T-helper 2 cell treated with Interferon-gamma antibody and Interleukin-4, amounts not matched to agents 100 ng/mL and 5 ng/mL, for 36 hours (primary cell): ENCODE results near the gene CRAT. TPM values are rescaled to one million over a fixed set of nuclear protein-coding genes. Genes with fewer than 3 reads are reported as not detected.
"Not testable (repeated sequence)": the region's sequence is repeated elsewhere in the genome, so short reads cannot be mapped to it uniquely, and the experiment has no call there.

Experiments
- intact Hi-C: fragments of 100-400 bp; cut with micrococcal nuclease; formaldehyde crosslinking; loops from one replicate; pipeline ENCODE4 v1.15.1; 2023
- total RNA-seq: library from RNA; stranded (reverse); gene quantifications from 2 replicates; pipeline ENCODE4 v1.2.3, GENCODE V29; 2022

CRAT gene
- total RNA-seq, 1 donor from 2014 or later, result 14.0 TPM

DNA sequence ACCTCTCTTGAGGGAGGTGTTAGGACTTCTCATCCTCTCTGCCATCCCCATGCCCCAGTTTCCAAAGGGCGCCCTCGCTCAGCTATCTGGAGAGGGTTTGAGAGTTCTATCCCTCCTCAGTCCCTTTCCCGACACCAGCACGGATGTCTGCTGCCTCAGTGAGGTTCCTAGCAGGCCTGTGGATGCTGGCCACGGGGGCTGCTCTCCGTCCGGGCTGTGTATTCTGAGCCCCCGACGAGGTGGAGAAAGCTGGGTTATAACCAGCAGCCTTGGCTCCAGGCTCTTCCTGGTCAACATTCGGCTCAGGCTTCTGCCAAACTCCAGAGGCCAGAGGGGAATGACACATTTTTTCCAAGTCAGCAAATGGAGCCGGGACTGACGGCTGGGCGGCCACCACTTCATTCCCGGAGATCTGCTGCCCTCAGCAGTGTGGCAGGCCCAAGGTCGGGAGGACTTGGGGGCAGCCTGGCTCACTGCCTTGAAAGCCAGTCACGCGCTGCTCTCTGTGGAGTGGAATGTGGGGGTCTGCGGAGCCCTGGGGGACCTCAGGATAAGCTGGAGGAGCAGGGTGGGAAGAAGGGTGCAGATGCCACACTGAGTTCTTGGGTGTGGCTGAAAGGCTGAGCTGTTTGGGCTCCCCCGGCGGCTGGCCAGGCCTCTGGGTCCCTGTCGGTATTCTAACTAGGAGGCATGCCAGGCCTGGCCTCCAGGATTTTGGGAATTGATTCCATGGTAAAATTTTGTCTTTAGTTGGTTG lies 28.1 kb upstream of the CRAT start:
- intact Hi-C loops, result loop anchor here (1.0 kb wide), 2 partner anchors 36 to 486 kb away; no protein-coding TSS in a partner anchor

DNA sequence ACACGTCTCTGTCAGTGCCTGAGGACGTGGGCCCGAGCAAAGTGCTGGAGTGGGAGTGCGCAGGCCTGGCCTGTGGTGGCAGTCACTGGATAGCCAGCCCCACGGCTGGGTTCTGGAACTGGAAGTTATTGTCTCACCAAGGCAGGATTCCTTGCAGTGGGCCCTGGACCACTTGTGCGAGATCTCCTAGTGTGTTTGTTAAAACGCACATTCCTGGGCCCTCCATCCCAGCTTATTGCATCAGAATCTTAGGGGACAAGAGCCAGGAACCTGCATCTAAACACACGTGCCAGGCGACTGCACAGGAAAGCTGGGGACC lies 27.5 kb upstream of the CRAT start:
- intact Hi-C loops, result no loop called here

DNA sequence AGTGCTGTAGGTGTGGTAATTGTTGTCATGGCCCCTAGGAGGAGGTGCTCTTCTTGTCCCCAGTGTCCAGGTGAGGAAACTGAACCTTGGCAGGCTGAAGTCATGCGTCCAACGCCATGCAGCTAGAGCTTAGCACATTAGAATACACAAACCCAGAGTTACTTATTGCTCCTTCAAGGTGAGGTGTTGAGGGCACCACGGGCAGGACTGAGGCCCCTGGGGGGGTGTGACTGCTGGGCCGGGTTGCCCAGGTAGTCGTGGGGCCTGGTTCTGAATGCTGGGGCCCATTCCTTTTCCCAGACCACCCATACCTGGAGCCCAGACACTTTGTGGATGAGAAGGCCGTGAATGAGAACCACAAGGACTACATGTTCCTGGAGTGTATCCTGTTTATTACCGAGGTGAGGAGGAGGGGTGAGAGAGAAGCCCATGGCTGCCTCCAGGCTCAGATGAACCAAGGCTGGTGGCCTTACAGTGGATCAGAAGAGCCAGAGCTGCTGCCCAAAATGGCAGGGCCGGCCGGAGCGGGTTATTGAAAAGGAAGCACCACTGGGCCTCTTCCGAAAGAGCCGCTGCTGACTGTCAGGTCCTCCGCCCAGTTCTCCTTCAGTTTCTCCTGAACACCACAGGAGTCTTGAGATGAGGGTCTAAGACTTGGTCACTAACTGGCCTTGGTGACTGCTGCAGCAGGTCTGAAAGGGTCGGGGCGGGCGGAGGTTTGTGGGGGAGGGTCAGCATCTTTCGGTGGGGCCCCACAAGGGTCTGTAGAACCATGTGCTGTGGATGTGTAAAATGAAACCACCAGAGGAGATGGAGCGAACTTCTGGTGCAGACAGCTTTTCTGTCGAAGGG lies 26.9 kb upstream of the CRAT start:
- intact Hi-C loops, result no loop called here

DNA sequence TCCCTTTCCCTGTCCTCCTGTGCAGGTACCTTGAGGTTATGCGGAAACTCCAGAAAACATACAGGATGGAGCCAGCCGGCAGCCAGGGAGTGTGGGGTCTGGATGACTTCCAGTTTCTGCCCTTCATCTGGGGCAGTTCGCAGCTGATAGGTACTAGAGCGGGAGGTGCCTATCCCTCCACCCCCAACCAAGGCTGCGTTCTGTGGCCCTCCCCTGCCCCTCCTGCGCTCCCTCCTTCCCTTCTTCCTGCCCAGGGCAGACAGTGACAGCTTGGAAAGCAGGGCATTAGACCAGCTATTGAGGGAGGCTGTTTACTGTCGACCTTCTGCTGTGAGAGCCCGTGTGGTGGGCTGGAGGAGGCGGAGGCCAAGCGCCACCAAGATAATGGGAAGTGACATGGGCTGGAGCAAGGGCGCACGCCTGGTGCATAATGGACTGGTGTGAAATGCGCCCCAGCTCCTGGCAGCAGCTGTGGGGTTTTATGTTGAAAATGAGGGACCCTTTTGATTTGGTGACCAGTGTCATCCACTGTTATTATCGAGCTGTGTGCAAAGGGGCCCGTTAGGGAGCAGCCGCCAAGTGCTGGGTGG lies 25.9 kb upstream of the CRAT start:
- intact Hi-C loops, result no loop called here

DNA sequence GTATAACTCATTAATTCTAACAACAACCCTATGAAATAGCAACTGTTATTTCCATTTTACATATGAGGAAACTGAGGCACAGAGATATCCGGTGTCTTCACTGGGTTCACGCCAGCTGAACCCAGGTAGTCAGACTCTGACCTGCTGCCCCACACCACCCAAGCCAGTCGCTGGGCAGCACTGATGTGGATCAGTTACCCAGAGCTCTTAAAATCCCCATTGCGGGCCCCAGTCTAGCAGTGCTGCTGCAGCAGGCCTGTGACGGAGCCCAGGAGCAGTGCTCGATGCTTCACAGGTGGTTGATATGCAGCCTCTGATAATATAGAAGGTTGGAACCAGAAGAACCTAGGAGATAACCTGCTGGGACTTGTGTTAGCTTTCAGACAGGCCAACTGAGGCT lies 24.9 kb upstream of the CRAT start:
- intact Hi-C loops, result no loop called here

DNA sequence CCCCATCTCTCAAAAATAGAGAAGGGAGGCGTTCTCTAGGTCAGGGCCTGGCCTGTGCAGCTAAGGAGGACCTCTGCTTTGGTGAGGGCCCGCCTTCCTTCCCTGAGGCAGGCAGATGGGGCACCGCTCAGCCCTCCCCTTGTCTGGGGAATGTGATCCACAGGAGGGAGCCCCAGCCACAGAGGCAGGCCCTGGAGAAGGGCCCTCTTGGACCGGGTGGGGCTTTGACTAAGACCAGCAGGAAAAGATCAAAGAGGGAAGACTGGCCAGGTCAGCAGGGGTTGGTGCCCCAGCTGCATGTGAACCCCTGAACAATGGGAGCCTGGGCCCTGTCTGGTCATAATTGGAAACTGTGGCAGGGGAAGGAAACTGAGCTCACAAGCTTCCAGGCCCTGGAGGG lies 22.5 kb upstream of the CRAT start:
- intact Hi-C loops, result no loop called here

DNA sequence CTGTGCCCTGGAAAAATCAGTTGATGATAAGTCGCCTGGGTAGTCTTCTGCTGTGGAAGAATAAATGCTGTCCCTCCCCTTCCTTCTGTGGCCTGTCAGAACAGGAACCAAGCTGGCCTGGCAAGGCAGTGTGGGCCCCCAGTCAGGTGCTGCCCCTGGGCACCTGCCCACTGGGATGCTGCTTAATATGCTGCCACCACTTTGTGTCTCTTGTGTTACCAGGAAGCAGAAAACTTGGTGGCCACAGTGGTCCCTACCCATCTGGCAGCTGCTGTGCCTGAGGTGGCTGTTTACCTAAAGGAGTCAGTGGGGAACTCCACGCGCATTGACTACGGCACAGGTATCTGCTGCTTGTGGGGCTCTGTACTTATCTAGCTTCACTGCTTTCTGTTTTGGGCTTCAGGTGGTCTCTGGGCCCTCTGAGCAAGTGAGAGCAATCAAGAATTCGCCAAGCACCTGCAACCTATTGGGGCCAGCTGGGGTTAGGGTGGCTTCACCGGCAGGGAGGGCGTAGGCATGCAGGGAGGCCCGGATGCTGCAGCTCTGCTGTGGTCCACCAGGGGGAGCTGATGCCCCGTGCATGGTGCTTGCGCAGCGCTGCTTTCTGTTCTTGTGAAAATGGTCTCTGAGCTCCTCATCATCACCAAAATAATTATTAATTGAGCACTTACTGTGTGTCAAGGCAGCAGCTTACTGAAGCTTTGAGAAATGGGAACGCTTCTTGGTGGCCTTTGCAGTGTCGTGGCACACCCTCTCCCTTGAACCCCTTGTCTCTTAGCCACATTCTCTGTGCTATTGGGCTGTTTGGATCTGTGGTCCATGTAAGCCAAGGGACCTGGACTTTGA lies 20.9 kb upstream of the CRAT start:
- intact Hi-C loops, result loop anchor here (2.0 kb wide), 1 partner anchor 653 kb away; no protein-coding TSS in a partner anchor

DNA sequence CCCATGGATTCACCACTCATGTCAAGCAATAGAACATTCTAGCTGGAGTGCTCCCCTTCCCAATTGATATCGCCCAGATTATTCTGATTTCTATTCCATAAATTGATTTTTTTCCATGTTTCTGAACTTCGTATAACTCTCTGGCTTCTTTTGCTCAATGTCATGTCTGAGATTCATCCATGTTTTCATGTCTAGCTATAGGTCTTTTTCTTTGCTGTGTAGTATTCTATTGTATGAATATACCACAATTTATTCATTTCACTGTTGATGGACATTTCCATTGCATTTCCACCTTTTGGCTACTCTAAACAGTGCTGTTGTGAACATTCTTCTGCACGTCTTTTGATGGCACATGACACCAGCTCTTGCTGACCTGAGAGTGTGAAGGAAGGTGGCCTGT lies 20.2 kb upstream of the CRAT start:
- intact Hi-C loops, result loop anchor here (2.0 kb wide), 1 partner anchor 654 kb away; no protein-coding TSS in a partner anchor

DNA sequence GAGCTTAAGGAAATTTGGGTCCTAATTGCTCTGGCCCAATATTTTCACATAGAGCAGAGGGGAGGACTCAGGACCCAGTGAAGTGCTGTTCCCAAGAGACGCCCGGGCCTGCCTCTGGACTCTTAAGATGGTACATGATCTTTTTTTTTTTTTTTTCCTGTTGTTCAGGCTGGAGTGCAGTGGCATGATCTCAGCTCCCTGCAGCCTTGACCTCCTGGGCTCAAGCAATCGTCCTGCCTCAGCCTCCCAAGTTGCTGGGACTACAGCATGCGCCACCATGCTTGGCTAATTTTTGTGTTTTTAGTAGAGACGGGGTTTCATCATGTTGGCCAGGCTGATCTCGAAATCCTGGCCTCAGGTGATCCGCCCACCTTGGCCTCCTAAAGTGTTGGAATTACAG lies 19.7 kb upstream of the CRAT start:
- intact Hi-C loops, result loop anchor here (2.0 kb wide), 1 partner anchor 655 kb away; no protein-coding TSS in a partner anchor

DNA sequence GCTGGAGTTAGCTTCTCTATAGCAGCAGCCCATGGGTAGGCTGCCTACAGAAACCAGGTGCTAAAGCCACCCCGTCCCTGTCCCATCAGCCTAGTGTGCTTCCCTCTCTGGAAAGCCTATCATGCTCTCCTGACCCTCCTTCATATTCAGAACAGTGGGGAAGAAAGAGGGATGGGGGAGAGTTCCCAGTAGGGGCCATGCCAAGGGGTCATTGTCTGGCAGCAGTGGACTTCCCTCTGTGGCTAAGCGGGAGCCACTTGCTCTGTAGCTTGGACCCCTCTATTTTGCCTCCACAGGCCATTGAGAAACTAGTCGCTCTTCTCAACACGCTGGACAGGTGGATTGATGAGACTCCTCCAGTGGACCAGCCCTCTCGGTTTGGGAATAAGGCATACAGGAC lies 18.1 kb upstream of the CRAT start:
- intact Hi-C loops, result no loop called here

DNA sequence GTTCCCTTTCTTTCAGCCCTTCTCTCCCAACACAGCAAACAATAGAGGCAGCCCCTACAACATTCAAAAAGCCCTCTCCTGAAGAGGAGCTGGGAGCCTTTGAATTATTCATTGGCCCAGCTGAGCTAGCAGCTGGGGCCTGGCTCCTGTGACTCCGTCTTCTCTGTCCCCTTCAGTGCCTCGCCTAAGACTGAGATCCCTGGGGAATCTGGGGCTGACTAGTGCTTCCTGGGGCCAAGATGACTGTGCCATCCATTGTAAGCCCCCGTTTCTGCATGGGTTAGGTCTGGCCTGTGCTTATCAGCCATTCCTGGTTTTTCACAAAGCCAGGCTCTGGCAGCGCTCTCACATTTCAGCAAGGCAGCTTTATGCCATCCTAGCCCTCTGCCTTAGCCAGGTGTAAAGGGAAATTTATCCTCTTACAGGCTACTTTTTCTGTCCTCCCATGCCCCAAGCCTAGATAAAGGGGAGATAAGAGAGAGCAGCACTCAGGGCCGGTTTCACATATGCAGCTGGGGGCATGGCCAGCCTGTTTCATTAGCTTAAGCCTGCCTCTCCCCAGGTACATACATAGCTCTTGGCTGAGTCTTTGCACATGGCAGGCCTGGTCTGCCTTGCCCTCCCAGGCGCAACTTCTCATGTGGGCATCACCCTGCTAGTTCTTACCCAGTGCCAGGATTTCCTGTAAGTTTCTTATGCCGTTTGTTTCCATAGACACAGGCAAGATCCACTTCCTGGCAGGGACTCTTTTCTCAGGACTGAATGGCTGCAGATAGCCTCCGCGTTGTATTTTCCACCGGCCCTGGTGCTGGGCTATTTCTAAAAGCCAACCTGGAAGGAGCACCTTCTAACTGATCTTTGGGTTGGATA lies 16.4 kb upstream of the CRAT start:
- intact Hi-C loops, result no loop called here

DNA sequence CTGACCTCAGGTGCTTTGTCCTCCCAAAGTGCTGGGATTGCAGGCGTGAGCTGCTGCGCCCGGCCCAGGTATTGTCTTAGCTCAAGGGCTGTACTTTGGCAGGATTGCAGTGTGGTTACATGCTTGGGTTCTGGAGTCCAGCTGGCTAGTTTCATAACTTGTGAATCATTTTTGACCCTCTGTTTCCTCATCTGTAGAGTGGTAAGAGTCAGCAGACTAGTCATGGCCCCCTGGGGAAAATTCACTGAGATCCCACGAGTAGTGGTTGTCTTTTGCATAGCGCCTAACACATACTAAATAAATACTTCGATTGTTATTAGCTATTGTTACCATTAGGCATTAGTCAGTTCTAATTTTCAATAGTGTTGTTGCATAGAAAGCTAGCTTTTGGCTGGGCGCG lies 14.9 kb upstream of the CRAT start:
- intact Hi-C loops, result no loop called here

DNA sequence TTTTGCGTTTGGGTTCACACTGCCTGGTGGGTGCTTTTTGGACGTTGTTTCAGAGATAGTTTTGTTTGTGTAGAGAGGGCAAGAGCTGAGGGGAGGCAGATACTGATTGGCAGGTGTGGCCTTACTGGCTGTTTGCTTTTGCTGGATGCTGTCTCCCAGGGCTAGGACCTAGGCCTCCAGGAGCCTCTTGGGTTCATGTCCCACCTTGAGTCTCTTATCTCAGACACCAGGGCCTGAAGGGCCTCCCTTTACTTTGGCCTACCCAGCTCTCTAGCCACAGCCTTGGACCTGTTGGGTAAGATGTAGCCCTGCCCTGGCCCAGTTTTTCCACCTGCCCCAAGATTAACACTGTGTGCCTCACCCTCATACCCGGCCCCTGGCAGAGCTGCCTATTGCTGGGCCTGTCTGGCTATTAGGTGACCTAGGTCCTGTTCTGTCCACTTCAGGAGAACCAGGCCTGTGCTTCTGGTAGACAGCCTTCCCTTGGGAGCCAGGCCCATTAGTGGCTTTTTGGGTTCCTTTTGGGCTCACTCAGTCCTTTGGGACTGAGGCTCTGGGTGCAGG lies 14.0 kb upstream of the CRAT start:
- intact Hi-C loops, result no loop called here

DNA sequence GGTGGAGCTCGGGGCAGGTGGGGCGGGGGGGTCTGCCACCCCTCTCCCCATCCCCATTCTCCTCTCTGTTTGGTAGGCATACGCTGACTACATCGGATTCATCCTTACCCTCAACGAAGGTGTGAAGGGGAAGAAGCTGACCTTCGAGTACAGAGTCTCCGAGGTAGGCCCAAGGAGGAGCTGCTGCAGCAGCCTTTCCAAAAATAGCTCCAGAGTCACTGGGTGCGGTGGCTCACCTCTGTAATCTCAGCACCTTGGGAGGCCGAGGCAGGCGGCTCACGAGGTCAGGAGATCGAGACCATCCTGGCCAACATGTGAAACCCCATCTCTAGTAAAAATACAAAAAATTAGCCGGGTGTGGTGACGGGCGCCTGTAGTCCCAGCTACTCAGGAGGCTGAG lies 12.4 kb upstream of the CRAT start:
- intact Hi-C loops, result not testable (repeated sequence)

DNA sequence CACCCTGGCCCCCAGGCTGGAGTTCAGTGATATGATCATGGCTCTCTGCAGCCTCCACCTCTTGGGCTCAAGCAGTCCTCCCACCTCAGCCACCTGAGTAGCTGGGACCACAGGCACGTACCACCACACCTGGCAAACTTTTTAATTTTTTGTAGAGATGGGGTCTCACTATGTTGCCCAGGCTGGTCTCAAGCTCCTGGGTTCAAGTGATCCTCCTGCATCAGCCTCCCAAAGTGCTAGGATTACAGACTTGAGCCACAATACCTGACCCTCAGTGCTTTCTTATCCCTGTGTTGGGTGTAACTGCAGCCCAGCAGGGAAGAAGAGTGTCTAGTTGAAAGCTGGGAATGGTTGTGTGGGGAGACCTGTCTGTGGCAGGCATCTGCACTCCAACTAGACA lies 11.5 kb upstream of the CRAT start:
- intact Hi-C loops, result no loop called here

DNA sequence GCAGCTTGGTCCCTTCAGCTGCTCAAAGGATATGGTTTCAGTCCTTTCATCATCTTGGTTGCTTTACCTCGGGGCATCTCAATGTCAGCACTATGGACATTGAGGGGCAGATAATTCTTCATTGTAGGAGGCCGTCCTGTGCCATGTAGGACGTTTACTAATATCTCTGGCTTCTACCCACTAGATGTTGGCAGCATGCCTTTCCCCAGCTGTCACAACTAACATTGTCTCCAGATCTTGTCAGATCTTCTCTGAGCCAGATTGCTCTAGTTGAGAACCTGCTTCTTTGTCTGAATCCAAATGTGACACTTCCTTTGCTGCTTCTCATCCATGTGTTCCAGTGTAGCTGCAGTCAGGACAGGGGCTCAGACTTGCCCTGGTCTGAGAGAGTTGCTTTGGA lies 10.9 kb upstream of the CRAT start:
- intact Hi-C loops, result no loop called here

DNA sequence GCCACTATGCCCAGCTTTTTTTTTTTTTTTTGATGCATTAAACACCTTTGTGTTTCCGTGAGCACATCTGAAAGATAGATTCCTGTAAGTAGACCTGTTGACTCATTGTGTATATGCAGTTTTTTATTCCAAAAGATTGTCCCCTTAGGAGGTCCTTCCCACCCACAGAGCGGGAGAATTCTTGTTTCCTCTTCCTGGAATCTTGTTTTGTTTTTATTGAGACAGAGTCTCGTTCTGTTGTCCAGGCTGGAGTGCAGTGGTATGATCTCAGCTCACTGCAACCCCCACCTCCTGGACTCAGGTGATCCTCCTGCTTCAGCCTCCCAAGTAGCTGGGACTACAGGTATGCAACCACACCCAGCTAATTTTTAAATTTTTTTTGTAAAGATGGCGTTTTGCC lies 8.2 kb upstream of the CRAT start:
- intact Hi-C loops, result loop anchor here (10.0 kb wide), 1 partner anchor 1724 kb away; the partner anchor contains the start of gene SLC2A8

DNA sequence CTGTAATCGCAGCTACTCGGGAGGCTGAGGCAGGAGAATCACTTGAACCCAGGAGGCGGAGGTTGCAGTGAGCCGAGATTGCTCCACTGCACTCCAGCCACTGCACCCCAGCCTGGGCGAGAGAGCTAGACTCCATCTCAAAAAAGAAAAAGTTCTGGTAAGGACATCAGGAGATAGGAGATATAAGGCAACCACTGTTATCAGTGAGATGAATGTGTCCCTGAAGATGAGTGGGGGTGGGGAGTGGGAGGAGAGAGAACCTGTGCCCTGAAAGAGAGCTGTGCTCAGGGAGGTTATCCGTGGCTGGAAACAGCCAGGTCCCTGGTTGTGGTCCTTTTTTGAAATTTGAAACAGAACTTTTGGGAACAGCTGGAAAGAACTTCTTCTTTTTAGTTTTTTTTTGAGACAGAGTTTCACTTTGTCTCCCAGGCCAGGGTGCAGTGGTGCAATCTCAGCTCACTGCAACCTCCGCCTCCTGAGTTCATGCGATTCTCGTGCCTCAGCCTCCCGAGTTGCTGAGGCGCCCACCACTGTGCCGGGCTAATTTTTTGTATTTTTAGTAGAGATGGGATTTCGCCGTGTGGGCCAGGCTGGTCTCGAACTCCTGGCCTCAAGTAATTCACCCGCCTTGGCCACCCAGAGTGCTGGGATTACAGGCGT lies 3.2 kb upstream of the CRAT start:
- intact Hi-C loops, result loop anchor here (5.0 to 10.0 kb wide), 2 partner anchors 231 to 1719 kb away; partner anchors contain the start of genes KYAT1, LRRC8A and SLC2A8

DNA sequence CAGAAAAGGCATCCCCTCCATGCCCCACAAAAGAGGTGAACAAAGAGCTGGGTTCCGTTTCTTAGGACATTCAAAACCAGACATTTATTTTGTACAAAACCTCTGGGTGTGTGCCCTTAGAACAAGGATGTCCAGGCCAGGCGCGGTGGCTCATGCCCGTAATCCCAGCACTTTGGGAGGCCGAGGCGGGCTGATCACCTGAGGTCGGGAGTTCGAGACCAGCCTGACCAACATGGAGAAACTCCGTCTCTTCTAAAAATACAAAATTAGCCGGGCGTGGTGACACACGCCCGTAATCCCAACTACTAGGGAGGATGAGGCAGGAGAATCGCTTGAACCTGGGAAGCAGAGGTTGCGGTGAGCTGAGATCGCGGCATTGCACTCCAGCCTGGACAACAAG lies 1.9 kb upstream of the CRAT start:
- intact Hi-C loops, result loop anchor here (5.0 to 10.0 kb wide), 2 partner anchors 230 to 1718 kb away; partner anchors contain the start of genes KYAT1, LRRC8A and SLC2A8
